Measurements from ENCODE around the gene TAS2R40.
"Not testable (repeated sequence)": the region's sequence is repeated elsewhere in the genome, so short reads cannot be mapped to it uniquely, and the experiment has no call there.

TAS2R40 gene

DNA sequence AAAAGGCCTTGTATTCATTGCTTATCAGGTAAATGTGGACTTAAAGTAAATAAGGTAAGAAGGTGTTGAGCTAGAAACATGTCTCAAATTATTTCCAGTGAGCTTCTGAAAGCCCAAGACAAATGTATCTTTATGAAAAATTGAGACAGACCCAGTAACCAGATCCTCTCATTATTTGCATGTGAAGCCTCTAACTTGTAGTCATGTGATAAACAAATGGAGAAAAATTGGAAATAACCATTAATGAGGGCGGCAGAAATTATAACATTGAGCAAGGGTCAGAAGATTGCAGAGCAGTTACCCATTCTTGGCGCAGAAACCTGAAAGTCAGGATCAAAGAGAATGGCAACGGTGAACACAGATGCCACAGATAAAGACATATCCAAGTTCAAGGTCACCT is at the start of gene TAS2R40:
Gene TAS2R40, plus strand, starts transcription at position 301 of the 400 bp plus-strand sequence. Its CDS starts 42 bp downstream, at position 343.
- DNase-seq = no peak

DNA sequence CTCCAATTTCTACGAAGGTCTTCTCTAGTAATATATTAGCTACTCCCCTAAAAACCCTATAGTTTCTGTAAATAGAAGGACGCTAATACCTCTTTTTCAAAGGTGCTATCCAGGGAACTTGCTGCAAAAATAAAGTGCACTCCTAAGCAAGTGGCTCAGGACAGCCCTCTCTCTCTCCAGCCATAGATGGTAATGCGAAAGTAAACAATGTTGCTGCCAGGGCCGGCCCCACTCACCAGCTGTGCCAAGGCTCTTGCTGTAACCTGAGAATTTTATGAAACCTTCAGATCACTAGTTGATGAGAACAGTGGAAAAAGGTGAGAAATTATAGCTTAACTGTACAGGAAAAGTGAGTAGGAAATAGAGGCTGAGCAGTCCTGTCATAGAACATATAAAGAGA is 49.5 kb upstream of the TAS2R40 start:
- peak; percentile 14 for DNase-seq

DNA sequence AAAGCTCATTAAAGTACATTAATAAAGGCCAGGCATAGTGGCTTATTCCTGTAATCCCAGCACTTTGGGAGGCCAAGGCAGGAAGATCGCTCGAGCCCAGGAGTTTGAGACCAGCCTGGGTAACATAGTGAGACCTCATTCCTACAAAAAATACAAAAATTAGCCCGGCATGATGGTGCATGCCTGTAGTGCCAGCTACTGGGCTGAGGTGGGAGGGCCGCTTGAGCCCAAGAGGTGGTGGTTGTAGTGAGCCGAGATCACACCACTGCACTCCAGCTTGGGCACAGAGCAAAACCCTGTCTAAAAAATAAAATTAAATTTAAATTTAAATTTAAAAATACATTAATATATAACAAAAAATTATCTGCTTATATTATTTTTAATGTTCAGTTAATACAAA is 45.7 kb upstream of the TAS2R40 start:
- no peak for DNase-seq

DNA sequence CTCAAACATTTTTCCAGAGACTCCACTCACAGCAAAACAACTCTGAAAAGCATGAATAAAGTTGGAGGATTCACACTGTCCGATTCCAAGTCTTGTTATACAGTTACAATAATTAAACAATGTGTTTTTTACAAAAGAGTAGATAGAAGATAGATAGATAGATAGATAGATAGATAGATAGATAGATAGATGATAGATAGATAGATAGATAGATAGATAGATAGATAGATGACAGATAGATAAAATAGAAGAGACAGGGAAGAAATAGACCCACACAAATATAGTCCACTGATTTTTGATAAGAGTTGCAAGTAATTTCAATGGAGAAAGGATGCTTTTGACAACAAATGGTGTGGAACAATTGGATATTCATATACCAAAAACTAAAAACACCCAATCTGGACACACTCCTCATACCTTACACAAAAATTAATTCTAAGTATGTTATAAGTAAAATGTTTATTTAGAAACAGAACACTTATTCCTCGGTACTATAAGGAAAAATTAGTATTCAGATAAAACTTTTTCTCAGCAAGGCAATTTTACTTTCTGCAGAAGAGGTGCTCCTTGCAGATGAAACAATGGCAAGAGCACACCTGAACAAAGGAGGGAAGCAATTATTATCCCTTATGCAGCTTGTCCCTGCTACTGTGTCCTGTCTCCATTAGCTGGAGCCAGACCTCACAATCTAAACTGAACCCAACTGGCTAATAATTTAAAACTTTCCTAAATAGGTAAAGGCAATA is 44.3 kb upstream of the TAS2R40 start:
- DNase-seq = no peak

DNA sequence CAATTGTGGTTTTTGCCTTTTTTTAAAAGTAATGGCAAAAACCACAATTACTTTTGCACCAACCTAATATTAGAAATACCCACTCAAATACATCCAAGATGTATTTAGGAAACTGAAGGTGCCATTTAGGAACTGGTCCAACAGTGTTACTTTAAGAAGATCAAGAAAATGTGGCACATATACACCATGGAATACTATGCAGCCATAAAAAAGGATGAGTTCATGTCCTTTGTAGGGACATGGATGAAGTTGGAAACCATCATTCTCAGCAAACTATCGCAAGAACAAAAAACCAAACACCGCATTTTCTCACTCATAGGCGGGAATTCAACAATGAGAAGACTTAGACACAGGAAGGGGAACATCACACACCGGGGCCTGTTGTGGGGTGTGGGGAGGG is 41.1 kb upstream of the TAS2R40 start:
- DNase-seq = not testable (repeated sequence)

DNA sequence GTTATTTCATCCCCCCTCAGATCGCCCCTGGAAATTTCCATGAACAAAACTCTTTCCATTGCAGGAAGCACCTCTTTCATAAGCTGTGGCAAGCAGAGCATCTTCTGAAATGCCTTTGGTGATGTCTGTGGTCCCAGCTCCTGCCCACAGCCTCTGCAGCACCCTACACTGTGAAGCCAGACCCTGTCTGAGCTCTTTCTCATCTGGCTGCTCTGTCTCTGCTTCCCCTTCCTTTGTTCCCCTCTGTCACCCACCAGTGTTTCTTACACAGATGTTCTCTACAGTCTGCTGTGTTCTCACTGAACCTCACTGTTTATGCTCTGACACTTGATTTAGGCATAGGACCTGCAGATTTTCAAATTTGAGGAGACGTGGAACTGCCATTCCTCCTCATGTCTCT is 40.5 kb upstream of the TAS2R40 start:
- no peak for DNase-seq

DNA sequence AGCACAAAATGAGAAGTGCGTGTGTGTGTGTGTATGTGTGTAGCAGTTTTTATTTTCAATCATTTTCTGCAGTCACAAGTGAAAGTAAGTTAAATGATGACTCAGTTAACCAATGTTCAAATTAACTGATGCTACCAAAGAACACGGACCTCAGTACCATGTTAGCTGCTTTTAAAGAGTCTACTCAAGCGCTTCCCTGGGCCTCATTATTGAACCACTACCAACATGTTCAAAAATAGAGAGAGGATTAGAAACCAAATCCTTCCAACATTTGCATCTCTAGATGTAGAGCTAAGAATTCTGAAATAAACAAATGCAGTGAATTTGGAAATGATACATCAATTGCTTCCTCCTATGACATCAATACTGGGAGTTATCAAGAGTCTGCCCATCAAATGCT is 38.8 kb upstream of the TAS2R40 start, which contains the start of gene TAS2R39:
Gene TAS2R39, plus strand, starts transcription at position 396 of the 400 bp plus-strand sequence. Its CDS starts 0 bp downstream, at position 396.
- no peak for DNase-seq

DNA sequence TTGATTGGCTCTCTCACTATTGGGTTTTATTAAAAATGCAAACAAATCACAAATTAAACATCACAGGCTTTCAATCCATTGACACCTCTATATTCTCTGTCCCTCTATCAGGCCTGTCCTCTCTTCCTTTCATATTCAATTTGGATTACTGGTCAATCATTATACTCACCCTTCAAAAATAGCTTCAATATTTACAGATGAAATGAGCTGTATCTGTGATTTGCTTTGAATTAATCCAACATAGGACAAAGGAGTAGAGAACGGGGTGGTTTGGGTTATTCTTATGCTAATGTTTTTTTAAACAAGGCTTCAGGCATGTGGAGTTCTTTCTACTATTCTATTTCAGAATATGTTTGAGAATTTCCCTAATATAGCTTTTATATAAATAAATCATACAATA is 36.3 kb upstream of the TAS2R40 start:
- DNase-seq = no peak

DNA sequence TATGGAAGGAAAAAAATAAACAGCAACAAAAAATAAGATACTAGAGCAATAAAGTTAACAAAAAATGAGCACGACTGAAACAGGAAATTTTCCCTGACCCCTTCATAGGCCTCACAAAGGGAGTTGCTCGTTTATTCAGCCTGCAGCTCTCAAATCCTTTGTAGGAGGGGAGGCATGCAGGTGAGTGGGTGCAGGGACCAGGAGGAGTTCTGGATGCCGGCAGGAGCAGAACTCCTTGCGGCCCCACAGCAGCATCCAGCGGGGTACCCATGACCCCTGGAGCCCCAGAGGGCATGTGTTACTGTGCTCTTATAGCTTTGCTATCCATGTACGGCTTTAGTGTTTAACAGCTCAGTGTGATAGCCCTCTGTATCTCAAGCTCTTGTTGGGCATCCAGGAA is 32.8 kb upstream of the TAS2R40 start:
- DNase-seq = no peak

DNA sequence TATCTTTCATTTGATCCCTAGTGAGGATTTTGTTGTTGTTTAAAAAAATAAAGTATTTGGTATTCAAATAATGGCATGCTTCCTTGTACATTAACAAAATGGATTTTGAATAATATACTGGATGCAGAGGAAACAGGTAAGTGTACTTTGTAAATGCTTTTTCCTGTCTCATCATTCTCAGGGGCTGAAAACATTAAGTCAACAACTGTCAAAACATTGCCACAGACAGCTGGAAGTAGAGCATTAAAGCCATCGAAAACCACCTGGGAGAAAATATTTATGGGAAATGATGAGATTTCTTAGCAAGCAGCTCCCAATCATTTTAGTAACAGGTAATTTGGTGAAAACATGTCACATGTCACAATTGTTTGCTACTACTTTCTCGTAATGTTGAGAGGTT is 28.0 kb upstream of the TAS2R40 start:
- no peak for DNase-seq

DNA sequence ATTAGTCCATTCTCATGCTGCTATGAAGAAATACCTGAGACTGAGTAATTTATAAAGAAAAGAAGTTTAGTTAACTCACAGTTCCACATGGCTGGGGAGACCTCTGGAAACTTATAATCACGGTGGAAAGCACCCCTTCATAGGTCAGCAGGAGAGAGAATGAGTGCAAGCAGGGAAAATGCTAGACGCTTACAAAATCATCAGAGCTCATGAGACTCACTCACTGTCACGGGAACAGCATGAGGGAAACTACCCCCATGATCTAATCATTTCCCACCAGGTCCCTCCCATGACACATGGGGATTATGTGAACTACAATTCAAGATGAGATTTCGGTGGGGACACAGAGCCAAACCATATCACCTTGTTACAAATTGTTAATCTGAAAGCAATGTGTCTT is 22.8 kb upstream of the TAS2R40 start:
- DNase-seq = no peak

DNA sequence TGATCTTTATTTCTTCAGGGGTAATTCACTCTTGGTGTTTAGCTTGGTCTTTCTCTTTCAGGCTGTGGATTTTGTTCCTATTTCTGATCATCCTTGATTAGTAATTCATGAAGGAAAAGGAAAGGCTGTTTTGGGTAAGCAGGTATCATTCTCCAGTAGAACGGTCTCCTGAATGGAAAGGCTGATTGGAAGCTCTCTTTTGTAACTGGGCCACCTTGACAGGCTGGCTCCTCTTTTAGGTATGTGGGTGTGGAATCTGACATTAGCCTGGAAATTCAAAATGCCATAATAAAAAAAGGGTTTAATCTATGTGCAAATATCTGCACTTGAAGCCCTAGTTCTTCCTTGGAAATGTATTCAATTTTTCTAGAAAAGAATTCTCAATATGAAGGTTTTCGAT is 19.7 kb upstream of the TAS2R40 start:
- no peak for DNase-seq

DNA sequence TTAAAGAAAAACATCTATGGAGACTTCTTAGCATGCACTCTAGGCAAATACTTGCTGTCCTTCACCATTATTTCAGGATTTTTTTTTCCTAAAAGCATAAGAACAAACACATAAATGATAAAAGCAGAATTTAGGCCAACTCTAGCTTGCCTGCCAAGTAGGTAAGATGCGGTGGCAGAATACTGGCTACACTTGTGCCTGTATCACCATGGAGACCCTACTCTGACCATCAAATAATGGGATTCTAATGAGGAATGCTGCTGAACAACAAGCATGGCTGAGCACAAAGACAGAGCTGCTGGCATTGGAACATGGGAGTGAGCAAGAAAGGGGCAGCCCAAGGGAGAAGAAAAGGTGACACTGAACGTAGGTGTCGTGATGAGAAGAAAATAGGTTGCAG is 18.5 kb upstream of the TAS2R40 start:
- DNase-seq = no peak

DNA sequence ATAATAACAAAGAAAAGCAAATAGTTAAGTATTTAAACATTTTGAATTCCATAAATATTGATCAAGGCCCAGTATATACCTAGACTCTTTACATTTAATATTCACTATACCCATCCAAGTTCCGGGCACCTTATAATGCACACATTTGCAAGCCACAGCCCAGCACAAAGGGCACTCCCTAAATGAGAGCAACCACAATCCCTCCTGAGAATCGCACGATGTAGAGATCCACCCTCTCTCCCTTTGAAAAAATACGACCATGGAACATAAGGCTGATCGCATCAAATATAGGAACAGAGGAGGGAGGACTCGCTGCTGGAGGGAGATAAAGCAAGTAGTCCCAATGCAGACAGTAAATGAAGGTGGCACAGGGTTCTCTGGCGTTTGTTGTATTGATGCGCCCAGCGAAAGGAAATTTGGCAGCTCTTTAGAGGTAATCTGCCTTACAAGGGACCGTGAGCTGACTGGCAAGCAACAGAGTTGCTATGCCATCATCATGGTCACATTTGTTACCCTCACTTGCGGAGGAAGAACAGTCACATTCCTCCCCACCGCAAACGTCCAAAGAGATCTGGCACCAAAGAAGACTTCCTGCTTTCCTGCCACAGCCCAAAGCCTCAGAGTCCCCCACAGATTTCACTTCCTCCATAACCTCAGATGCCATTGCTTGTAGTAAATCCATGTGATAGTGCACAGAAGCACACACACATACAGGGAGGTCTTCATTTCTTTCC is 16.1 kb upstream of the TAS2R40 start:
- no peak for DNase-seq

DNA sequence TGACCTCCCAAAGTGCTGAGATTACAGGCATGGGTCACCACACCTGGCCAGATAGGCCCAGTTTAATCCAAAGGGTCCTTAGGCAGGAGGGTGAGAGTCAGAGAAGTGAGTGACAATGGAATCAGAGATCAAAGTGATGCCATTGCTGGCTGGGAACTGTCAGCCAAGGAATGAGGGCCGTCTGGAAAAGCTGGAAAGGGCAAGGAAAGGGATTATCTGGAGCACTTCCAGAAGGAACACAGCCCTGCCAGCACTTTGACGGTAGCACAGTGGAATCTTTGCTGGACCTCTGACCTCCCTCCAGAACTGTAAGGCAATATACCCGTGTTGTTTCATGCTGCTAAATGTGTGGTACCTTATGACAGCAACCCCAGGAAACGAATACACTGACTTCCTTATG is 11.3 kb upstream of the TAS2R40 start:
- DNase-seq = no peak

DNA sequence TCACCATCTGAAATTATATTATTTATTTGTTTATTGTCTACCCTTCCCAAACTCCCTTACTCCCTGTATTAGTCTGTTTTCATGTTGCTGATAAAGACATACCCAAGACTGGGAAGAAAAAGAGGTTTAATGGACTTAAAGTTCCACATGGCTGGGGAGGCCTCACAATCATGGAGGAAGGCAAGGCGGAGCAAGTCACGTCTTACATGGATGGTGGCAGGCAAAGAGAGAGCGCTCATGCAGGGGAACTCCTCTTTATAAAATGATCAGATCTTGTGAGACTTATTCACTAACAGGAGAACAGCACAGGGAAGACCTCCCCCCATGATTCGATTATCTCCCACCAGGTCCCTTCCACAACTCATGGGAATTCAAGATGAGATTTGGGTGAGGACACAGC is 8.4 kb upstream of the TAS2R40 start:
- DNase-seq = not testable (repeated sequence)

DNA sequence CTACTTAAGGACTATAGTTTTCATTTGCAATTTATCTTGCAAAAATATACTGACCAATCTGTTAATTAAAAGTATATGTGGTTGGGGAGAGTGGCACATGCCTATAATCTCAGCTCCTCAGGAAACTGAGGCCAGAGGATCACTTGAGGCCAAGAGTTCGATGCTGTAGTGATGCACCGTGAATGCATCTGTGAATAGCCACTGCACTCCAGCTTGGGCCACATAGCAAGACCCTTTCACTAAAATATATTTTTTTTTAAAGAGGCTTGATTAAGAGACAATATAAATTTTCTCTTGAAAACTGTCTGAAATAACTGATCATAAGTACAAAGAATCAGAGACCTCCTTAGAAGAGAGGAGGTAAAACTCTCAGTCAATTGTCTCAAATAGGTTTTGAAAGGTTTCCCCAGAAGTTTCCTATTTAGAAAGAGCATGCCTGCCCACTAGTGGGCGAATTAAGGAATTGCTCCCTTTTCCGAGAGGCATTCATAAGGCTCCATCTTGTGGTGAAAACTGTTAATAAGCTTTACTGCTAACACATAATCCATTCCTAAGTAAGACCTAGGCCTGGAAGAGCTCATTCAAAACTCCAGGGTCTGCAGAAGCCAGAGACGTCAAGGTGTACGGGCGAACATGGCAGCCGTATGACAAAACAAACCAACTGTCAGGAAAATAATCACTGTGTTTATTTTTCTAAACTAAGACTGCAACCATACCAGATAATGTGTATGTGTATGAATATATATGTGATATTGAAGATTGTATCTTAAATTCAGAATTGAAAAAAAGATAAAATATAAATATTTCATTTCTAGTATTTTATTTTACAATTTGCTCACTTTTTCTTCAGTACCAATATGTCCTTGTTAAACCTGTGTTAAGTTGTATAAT is 6.8 kb upstream of the TAS2R40 start:
- peak; percentile 65 for DNase-seq

DNA sequence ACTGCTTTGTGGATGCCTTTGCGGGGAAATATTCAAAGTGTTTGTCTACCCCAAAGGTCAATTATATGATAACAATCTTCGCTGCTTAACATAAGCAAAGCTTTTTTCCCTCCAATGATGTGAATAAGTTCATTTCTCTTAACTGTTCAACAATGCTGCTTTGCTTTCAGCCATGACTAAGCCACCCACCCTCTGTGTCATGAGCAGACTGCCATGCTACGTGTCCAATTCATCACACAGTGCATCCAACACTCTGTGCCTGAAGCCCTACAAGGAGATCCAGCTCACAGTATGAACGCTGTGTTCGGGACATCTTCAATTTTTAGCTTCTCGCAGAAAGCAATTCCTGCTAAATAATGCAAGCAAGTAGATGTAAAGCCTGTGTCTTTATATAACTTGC is 5.7 kb upstream of the TAS2R40 start:
- DNase-seq = no peak

DNA sequence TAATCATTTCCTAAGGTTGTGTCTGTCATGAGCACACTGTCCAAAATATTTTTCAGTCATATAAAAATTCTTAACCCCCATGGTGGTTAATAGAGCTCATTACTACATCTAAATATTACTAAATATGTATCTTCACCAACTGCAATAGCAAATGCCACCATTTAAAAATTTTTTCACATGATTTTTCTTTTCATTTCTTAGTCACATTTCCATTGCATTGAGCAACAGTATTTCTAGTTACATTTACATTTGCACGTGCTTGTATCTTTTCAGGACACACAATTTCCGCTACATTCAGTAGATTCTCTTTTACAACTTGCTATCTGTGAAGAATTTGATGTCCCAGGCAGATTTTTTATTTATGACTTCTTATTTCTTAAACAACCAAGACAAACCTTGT is 5.2 kb upstream of the TAS2R40 start:
- no peak for DNase-seq

DNA sequence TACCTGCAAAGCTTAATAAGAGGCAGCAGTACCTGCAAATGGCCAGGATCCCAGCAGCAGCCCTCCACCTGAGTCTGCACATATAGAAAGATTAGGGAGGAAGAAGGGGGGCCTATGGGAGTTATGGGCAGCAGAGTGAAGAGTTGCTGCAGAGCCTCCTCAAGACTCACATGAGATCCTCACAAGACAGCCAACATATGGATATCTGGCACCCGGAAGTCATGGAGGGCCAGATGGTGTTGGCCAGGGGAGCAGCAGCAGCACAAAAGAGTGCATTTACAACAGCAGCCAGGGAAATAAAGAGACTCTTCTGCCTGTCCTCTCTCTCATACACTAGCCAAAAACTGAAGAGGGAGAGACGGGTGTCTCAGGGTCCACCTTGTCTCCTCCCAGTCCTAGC is 4.0 kb upstream of the TAS2R40 start:
- no peak for DNase-seq

DNA sequence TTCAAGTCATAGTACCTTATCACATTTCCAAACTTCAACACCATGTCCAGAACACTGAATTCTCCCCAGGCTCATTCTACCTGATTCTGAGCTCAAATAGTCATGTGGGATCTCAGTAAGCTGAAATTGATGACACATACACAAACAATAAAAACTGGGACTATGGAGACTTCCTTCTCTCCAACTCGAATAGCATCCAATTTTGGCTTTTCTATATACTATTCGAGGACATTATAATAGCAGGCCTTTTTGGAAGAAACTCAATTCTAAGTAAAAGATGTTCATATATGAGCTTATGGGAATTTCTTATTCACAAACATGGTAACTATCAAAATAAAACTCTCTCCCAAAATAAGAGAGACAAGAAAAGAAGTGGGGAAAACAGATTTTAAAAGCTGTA is 551 bp upstream of the TAS2R40 start:
- no peak for DNase-seq

DNA sequence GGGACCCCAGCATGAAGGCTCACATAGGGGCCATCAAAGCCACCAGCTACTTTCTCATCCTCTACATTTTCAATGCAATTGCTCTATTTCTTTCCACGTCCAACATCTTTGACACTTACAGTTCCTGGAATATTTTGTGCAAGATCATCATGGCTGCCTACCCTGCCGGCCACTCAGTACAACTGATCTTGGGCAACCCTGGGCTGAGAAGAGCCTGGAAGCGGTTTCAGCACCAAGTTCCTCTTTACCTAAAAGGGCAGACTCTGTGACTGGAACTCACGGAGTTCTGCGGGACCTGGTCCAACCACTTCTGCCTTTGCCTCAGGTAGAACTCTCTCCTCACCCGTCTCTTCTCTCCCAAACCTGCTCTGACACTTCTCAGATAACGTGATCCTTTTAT is 945 bp downstream of the TAS2R40 start:
- DNase-seq = no peak

DNA sequence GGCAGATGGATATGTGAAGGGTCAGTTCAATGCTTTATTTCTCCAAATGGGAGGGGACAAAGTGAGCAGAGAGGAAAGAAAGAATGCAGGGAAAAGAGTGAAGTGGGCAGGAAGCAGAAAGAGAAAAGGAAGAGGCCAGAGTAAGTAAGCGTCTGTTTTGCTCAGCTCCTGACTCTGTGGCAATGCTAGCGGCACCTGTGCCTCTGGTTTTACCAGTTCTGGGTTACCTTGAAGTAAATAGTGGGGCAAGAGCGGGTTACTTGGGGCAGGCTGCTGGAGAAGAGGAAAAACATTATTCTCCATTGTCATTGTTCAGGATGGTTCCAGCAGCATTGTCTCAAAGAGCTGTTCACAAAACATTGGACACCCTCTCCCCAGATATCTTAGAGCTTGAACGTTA is 1.9 kb downstream of the TAS2R40 start:
- no peak for DNase-seq

DNA sequence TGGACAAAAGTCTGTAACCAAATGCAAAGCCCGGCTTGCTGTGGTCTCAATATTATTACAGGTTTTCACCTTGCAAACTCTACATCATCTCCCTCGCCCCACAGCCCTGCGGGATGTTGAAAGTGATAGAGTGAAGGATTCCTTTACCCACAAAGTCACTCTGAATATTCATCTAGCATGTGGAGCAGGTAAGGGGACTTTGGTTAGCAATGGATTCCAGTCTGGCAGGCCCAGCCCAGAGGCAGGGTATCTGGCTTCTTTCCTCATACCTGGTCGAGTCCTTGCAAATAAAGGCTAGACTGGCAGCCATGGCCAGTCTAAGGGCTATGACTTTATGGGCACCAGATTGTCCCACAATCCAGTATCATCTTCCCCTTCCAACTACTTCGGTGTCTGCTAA is 3.2 kb downstream of the TAS2R40 start:
- no peak for DNase-seq

All from NCI-H774 (cell line).